Panc1 (cell line): ENCODE data around the gene CLEC2B. TPM values are rescaled to one million over a fixed set of nuclear protein-coding genes. Genes with fewer than 3 reads are reported as not detected.

Source experiments
- ATAC-seq: fragments of 200-7000 bp; cut with Tn5 transposase; 2 replicates; pipeline ENCODE4 v1.9.1; 2020; ENCODE audit warnings: mild to moderate bottlenecking, moderate library complexity
- BruUV-seq: library from RNA; stranded (reverse); fragments of 400-500 nt; replicated peaks from 2 replicates; lab custom pipeline; 2021; lab: Mats Ljungman, UMichigan
- CTCF ChIA-PET: fragments of 300-600 bp; sonication (Branson Sonifier 250); formaldehyde crosslinking; loops from one replicate; lab custom pipeline; 2022; ENCODE audit warnings: antibody characterized with exemption; lab: Charles Lee
- POLR2A ChIA-PET: fragments of 300-600 bp; sonication (Branson Sonifier 250); formaldehyde crosslinking; loops from one replicate; lab custom pipeline; 2022; ENCODE audit warnings: antibody characterized with exemption; lab: Charles Lee
- DNase-seq: peaks from one replicate; pipeline ENCODE4 v3.0.0-alpha.2; 2010; ENCODE audit warnings: low read depth, low spot score
- H3K27ac ChIP-seq: 2 replicates; pipeline ENCODE4 v1.5.1; 2011; ENCODE audit warnings: mild to moderate bottlenecking, low read length, inconsistent platforms
- H3K27me3 ChIP-seq: fragments of 200-500 bp; sonication (Bioruptor generic); 2 replicates; pipeline ENCODE4 v1.6.0; 2014; ENCODE audit warnings: low read length, inconsistent platforms; ENCODE audit not compliant: control insufficient read depth, insufficient read depth
- H3K36me3 ChIP-seq: fragments of 200-500 bp; sonication (Bioruptor generic); 2 replicates; pipeline ENCODE4 v1.5.1; 2014; ENCODE audit warnings: inconsistent platforms, mild to moderate bottlenecking, low read length, moderate library complexity; ENCODE audit not compliant: control insufficient read depth, insufficient read depth
- H3K4me1 ChIP-seq: 2 replicates; pipeline ENCODE4 v1.5.1; 2011; ENCODE audit warnings: inconsistent platforms, mild to moderate bottlenecking, low read length, moderate library complexity; ENCODE audit not compliant: control insufficient read depth, insufficient read depth
- H3K4me3 ChIP-seq, 2 experiments: 2 replicates each; pipeline ENCODE4 v1.5.1; 2011 to 2012; ENCODE audit warnings: low read depth in 2 of 2, low read length in 2 of 2, mild to moderate bottlenecking in 2 of 2, inconsistent platforms in 1 of 2, moderate library complexity in 1 of 2
- H3K9me3 ChIP-seq: fragments of 200-500 bp; sonication (Bioruptor generic); 2 replicates; pipeline ENCODE4 v1.5.1; 2014; ENCODE audit warnings: low read depth, mild to moderate bottlenecking, inconsistent platforms, low read length, moderate library complexity; ENCODE audit not compliant: control insufficient read depth, insufficient read depth
- POLR2AphosphoS5 ChIP-seq: IDR thresholded peaks from 2 replicates; pipeline ENCODE4 v1.6.1; 2012; ENCODE audit warnings: mild to moderate bottlenecking, low read depth, low read length, moderate library complexity
- REST ChIP-seq, 2 experiments: IDR thresholded peaks; 2 replicates each; pipeline ENCODE4 v1.6.1; 2011 to 2012; ENCODE audit warnings: low read depth in 2 of 2, control low read depth in 1 of 2, low read length in 1 of 2, mild to moderate bottlenecking in 1 of 2, moderate library complexity in 1 of 2; ENCODE audit not compliant: insufficient read depth in 1 of 2
- SIN3A ChIP-seq: IDR thresholded peaks from 2 replicates; pipeline ENCODE4 v1.6.1; 2012; ENCODE audit warnings: low read depth, mild to moderate bottlenecking, low read length, moderate library complexity, borderline replicate concordance; ENCODE audit not compliant: insufficient read depth
- TCF7L2 ChIP-seq: IDR thresholded peaks from 2 replicates; pipeline ENCODE4 v1.6.1; 2011; ENCODE audit warnings: mild to moderate bottlenecking, low read depth, low read length, inconsistent platforms
- in situ Hi-C: cut with HindIII; loops from 2 replicates; pipeline ENCODE4 v1.10.0; 2016; ENCODE audit warnings: low sequenced_read_pairs, low pct_unique_long_range_greater_than_20kb
- intact Hi-C: fragments of 100-400 bp; cut with micrococcal nuclease; formaldehyde crosslinking; loops from one replicate; pipeline ENCODE4 v1.10.0; 2022; ENCODE audit not compliant: unreplicated experiment
- total RNA-seq: library from RNA; stranded (reverse); gene quantifications from one replicate; pipeline ENCODE4 v1.2.1, GENCODE V29; 2021; ENCODE audit not compliant: unreplicated experiment
- TF ChIP-seq, protein P1 (sequence below): fragments of 450-650 bp; IDR thresholded peaks from 2 replicates; pipeline ENCODE4 v1.5.1; 2017; ENCODE audit warnings: mild to moderate bottlenecking

CLEC2B gene
- total RNA-seq, 1 experiment from 2014 or later = 2.4 TPM

DNA sequence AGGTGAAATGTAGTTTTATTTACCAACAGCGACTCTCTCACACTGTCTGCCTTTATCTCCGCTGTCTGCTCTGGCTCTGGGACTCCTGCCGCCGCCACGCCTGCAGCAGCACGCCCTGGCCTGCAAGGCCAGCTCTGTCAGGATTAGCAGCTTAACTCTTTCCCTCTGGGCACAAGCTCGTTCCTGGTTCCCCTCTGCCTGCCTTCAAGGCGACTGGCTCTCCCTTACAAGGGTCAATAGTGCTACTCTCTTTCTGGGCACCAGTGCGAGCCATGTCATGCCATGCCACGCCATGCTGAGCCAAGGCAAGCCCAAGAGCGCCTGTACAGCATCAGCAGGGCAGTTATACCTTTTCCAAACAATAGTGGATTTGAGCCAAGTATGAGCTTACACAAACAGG is 3.6 kb upstream of the CLEC2B start:
- ATAC-seq (no peak), DNase-seq (no peak)
- H3K4me3 ChIP-seq = no peak overlapping the region
- in situ Hi-C loops (no loop called here), intact Hi-C loops (no loop called here)
- no peaks in the 10 kb centered on the region for H3K36me3 ChIP-seq
- H3K27me3 ChIP-seq = no peaks in the 10 kb centered on the region
- TF ChIP-seq, protein P1, sequence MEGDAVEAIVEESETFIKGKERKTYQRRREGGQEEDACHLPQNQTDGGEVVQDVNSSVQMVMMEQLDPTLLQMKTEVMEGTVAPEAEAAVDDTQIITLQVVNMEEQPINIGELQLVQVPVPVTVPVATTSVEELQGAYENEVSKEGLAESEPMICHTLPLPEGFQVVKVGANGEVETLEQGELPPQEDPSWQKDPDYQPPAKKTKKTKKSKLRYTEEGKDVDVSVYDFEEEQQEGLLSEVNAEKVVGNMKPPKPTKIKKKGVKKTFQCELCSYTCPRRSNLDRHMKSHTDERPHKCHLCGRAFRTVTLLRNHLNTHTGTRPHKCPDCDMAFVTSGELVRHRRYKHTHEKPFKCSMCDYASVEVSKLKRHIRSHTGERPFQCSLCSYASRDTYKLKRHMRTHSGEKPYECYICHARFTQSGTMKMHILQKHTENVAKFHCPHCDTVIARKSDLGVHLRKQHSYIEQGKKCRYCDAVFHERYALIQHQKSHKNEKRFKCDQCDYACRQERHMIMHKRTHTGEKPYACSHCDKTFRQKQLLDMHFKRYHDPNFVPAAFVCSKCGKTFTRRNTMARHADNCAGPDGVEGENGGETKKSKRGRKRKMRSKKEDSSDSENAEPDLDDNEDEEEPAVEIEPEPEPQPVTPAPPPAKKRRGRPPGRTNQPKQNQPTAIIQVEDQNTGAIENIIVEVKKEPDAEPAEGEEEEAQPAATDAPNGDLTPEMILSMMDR = no peak
- TF ChIP-seq TCF7L2 = no peak
- TF ChIP-seq POLR2AphosphoS5 = no peak
- no peak for TF ChIP-seq SIN3A
- no peak for TF ChIP-seq REST (IDR thresholded peaks at IDR 0.05; ENCODE audit: insufficient read depth in 1 of 2, low read depth in 2 of 2, low read length in 1 of 2)
- H3K27ac ChIP-seq = no peak overlapping the region
- ChIA-PET POLR2A (no interaction called here), CTCF (no interaction called here)
- BruUV-seq = no TSS peak
- no peaks in the 10 kb centered on the region for H3K9me3 ChIP-seq
- H3K4me1 ChIP-seq = no peaks in the 10 kb centered on the region

DNA sequence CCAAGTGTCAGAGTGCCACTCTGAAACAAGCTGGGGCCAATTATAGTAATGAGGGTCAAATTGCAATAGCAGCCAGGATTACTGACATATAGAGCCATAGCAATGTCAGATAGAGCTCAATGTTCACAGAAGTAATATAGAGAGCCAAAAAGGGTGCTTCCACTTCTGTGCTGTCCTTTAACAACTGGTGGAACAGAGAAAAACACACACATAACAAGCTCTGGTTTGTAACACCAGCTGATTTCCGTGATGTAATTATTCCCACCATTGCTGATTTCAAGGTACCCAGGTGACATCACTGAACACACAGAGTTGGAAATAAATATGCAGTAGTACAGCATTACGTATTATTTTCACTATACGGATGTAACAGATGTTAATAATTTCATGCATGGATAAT is 3.0 kb upstream of the CLEC2B start:
- H3K9me3 ChIP-seq = no peaks in the 10 kb centered on the region
- CTCF ChIA-PET = no interaction called here
- intact Hi-C loops = no loop called here
- no TSS peak for BruUV-seq
- no peaks in the 10 kb centered on the region for H3K36me3 ChIP-seq
- no peak overlapping the region for H3K4me3 ChIP-seq
- H3K27me3 ChIP-seq = no peaks in the 10 kb centered on the region
- no peaks in the 10 kb centered on the region for H3K4me1 ChIP-seq
- POLR2A ChIA-PET = interaction anchor here (0.6 kb wide), 1 partner anchor 8 kb away, joined by 3 read pairs; no protein-coding TSS in a partner anchor
- no peak for ATAC-seq
- no peak overlapping the region for H3K27ac ChIP-seq
- TF ChIP-seq TCF7L2 = no peak
- no peak for TF ChIP-seq SIN3A
- no peak for TF ChIP-seq REST (IDR thresholded peaks at IDR 0.05; ENCODE audit: insufficient read depth in 1 of 2, low read depth in 2 of 2, low read length in 1 of 2)
- TF ChIP-seq POLR2AphosphoS5 = no peak
- TF ChIP-seq, protein P1 = no peak
- in situ Hi-C loops = no loop called here
- no peak for DNase-seq
